ENCODE results near the gene CTNNBL1. TPM values are rescaled to one million over a fixed set of nuclear protein-coding genes. Genes with fewer than 3 reads are reported as not detected.

CTNNBL1 gene, protein sequence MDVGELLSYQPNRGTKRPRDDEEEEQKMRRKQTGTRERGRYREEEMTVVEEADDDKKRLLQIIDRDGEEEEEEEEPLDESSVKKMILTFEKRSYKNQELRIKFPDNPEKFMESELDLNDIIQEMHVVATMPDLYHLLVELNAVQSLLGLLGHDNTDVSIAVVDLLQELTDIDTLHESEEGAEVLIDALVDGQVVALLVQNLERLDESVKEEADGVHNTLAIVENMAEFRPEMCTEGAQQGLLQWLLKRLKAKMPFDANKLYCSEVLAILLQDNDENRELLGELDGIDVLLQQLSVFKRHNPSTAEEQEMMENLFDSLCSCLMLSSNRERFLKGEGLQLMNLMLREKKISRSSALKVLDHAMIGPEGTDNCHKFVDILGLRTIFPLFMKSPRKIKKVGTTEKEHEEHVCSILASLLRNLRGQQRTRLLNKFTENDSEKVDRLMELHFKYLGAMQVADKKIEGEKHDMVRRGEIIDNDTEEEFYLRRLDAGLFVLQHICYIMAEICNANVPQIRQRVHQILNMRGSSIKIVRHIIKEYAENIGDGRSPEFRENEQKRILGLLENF
- polyA plus RNA-seq (2012; ENCODE audit: missing spikeins) = 54.9 TPM

DNA sequence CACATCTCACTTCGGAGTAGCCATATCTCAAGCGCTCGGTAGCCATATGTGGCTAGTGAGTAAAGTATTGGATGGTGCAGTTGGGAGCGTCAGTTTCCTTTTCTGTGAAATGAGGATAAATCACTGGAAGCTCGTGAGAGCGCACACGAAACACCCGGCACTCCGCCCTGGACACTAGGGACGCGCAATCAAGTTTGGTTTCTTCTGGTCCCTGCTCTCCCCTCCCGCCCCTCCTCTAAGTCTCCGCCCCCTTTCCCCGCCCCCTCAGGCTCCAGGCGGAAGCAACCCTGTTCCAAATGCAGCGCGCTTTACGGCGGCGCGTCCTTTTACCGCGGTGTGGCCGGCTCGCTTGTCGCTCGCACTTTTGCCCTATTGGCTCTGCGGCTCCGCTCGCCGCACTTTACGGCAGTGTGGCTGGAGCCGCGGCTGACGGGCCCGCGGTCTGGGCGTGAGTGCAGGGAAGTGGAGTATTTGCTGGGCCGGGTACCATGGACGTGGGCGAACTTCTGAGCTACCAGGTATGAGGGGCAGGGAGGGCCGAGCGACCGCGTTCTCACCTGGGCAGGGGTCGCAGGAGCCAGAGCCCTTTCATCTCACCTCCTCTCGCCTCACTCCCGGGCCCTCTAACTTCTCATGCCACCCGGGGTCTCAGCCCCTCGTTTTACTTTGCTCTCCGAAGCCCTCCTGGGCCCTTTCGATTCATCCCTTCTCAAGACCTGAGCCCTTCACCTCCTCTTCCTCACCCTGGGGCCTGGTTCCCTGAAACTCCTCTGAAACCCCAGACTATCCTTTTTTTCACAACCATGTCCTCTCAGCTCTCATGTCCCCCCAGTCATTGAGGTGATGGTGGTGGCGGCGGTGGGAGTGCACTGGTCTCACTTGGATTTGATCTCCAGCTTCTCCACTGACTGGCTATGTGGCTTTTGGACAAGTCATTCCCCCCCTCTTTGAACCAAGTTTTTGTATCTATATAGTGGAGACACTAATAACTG lies at the start of gene CTNNBL1:
TSS of gene CTNNBL1 (plus strand) at position 396 of the 992 bp plus-strand sequence. CDS start at position 489, 93 bp downstream.
- peak; percentile 97 for FAIRE-seq
- DNase-seq (ENCODE audit: insufficient read length) = peak; percentile 79

DNA sequence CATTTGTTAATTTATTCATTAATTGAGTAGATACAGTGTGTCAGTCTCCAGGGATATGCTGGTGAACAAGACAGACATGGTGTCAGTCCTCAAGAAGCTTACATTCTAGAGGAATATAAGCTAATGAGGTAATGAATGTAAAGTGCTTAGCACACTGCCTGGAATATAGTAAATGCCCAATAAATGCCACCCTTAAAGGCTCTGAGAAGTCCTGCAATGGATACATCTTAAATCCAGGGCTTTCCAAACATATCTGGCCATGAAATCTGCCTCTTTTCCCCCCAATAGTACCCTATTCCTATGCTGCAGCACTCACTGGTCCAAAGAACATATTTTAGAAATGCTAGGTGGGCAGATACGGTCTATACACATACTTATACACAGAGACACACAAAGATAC lies 49.2 kb upstream of the CTNNBL1 start:
- FAIRE-seq = no peak
- TF ChIP-seq POLR2AphosphoS5 (IDR thresholded peaks at IDR 0.05; ENCODE audit: low read depth, low read length) (no peak), POLR2A (IDR thresholded peaks at IDR 0.05; ENCODE audit: low read depth, low read length) (no peak), TAF1 (IDR thresholded peaks at IDR 0.05; ENCODE audit: borderline replicate concordance, low read depth, low read length) (no peak)

More for the DNA sequence above, at the start of gene CTNNBL1:
- 0 out of 2 replicates have a peak, but pooled peaks have one; percentile 55 for TF ChIP-seq POLR2AphosphoS5 (IDR thresholded peaks at IDR 0.05; ENCODE audit: low read depth, low read length)
- peak; percentile 64 for TF ChIP-seq POLR2A (IDR thresholded peaks at IDR 0.05; ENCODE audit: low read depth, low read length)
- TF ChIP-seq TAF1 (IDR thresholded peaks at IDR 0.05; ENCODE audit: borderline replicate concordance, low read depth, low read length) = no peak

DNA sequence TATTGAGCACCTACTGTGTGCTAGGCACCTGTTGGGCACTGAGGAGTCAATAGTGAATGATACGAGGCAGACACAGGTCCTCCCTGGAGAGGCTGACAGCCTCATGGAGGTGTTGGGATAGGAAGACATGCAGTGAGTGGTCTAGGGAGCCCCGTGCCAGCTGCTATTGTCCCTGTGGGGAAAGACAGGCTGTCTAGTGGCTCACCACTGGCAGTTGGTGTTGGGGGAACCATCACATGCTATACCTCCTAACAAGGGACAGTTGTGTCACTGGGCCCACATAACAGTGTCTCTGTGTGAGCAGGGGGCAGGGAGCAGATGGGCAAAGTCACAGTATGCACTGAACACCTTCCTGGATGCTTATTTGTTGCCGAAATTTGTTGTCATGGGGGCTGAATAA lies 45.9 kb upstream of the CTNNBL1 start:
- DNase-seq (ENCODE audit: insufficient read length) (no peak), FAIRE-seq (no peak)
- TF ChIP-seq POLR2AphosphoS5 (IDR thresholded peaks at IDR 0.05; ENCODE audit: low read depth, low read length) = no peak
- no peak for TF ChIP-seq TAF1 (IDR thresholded peaks at IDR 0.05; ENCODE audit: borderline replicate concordance, low read depth, low read length)
- TF ChIP-seq POLR2A (IDR thresholded peaks at IDR 0.05; ENCODE audit: low read depth, low read length) = no peak

More for the DNA sequence above, 49.2 kb upstream of the CTNNBL1 start:
- DNase-seq (ENCODE audit: insufficient read length) = no peak

DNA sequence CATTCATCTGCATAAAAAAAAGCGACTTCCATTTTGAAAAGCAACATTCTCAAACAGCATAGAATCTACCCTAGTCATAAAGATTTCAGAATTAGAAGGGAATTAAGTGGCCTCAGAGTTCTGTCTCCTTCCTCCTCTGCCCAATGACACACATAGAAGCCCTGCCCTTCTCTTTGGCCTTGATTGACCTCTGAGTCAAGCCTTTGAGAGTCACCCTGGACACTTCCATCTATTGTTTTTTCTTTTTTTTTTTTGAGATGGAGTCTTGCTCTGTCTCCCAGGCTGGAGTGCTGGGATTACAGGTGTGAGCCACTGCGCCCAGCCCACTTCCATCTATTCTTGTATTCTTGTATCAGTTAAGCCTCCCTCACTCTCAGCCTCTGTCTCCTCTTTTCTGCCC lies 44.8 kb upstream of the CTNNBL1 start:
- DNase-seq (ENCODE audit: insufficient read length) = no peak
- no peak for FAIRE-seq
- TF ChIP-seq POLR2A (IDR thresholded peaks at IDR 0.05; ENCODE audit: low read depth, low read length) (no peak), POLR2AphosphoS5 (IDR thresholded peaks at IDR 0.05; ENCODE audit: low read depth, low read length) (no peak), TAF1 (IDR thresholded peaks at IDR 0.05; ENCODE audit: borderline replicate concordance, low read depth, low read length) (no peak)

DNA sequence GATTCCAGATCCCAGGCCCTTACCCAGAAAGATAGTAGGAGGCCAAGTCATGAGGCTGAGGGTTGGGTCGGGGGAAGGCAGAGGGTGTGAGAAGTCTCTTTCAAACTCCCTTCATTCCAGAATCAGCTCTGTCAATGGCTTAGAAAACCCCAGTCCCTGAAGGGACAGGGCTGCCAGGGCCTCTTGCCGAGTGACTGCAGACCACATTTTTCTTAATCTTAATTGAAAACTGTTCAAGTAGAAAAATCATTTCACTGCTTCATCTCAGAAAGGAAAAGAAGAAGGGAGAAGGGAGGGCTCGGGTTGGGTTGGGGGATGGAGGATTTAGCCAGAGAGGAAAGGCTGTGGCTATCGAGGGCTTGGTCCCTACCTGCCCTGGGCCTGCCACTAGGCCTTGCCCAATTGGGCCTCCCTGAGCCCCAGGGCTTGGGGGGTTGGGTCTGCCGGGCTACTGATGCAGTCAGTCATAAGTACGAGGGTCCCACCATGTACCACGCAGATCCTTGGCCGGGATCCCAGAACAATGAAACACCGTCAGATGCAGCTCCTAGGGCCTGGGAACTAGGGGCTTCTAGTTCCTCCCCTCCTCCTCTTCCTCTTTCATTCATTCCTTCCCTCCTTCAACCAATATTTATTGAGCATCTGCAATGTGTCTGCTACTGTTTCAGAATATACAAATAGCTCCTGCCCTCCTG lies 44.0 kb upstream of the CTNNBL1 start:
- no peak for FAIRE-seq
- no peak for DNase-seq (ENCODE audit: insufficient read length)
- TF ChIP-seq POLR2A (IDR thresholded peaks at IDR 0.05; ENCODE audit: low read depth, low read length) (no peak), POLR2AphosphoS5 (IDR thresholded peaks at IDR 0.05; ENCODE audit: low read depth, low read length) (no peak), TAF1 (IDR thresholded peaks at IDR 0.05; ENCODE audit: borderline replicate concordance, low read depth, low read length) (no peak)

DNA sequence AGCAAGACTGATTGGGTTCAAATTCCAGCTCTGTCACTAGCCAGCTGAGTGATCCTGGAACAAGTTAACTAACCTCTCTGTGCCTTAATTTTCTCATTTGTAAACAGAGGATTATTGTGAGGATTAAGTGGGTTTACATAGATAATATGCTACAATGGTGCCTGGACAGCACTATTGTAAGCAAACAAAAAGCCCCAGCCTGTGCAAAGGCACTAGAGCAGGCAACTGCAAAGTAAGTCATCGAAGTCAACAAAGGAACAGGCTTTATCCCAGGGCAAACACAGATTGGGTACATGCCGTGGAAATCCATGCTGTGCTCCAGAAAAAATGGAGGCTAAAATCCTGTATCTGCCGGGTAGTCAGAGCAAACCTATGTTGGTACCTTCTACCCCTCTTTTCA lies 43.2 kb upstream of the CTNNBL1 start:
- FAIRE-seq (no peak), DNase-seq (ENCODE audit: insufficient read length) (no peak)
- TF ChIP-seq POLR2AphosphoS5 (IDR thresholded peaks at IDR 0.05; ENCODE audit: low read depth, low read length) (no peak), TAF1 (IDR thresholded peaks at IDR 0.05; ENCODE audit: borderline replicate concordance, low read depth, low read length) (no peak), POLR2A (IDR thresholded peaks at IDR 0.05; ENCODE audit: low read depth, low read length) (no peak)

DNA sequence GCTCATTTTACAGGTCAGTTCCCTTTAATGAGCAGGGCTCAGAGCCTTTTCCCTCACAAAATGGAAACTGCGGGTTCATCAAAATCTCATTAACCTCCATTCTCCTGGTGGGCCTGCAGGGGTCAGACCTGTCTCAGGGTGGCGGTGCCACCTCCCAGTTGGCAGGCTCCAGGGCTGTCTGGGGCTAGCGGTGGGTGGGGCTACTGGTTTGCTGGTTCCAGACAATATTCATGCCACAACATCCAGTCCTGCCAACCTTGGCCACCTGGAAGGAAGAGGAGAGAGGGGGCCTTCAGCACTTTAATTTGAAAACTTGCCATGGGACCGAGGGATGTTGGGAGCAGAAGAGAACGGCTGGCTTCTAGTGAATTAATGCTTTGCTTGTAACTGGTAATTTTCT lies 41.9 kb upstream of the CTNNBL1 start:
- FAIRE-seq (no peak), DNase-seq (ENCODE audit: insufficient read length) (no peak)
- no peak for TF ChIP-seq TAF1 (IDR thresholded peaks at IDR 0.05; ENCODE audit: borderline replicate concordance, low read depth, low read length)

DNA sequence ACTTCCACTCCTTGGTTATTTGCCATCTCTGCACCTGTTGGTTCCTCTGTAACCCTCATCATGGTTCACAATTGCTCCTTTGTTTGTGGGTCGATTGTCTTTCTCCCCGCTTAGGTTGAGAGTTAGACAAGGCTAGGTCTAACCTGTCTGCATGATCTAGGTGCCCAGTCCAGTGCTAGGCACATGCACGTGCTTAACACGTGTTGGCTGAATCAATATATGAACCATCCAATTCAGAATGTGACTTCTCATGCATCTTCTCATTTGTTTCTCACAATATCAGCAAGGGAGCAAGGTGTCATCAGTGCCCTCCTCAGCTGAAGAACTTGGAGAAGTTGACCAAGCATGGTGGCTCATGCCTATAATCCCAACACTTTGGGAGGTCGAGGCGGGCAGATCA lies 36.9 kb upstream of the CTNNBL1 start:
- TF ChIP-seq POLR2AphosphoS5 (IDR thresholded peaks at IDR 0.05; ENCODE audit: low read depth, low read length) (no peak), TAF1 (IDR thresholded peaks at IDR 0.05; ENCODE audit: borderline replicate concordance, low read depth, low read length) (no peak), POLR2A (IDR thresholded peaks at IDR 0.05; ENCODE audit: low read depth, low read length) (no peak)
- no peak for DNase-seq (ENCODE audit: insufficient read length)
- no peak for FAIRE-seq

DNA sequence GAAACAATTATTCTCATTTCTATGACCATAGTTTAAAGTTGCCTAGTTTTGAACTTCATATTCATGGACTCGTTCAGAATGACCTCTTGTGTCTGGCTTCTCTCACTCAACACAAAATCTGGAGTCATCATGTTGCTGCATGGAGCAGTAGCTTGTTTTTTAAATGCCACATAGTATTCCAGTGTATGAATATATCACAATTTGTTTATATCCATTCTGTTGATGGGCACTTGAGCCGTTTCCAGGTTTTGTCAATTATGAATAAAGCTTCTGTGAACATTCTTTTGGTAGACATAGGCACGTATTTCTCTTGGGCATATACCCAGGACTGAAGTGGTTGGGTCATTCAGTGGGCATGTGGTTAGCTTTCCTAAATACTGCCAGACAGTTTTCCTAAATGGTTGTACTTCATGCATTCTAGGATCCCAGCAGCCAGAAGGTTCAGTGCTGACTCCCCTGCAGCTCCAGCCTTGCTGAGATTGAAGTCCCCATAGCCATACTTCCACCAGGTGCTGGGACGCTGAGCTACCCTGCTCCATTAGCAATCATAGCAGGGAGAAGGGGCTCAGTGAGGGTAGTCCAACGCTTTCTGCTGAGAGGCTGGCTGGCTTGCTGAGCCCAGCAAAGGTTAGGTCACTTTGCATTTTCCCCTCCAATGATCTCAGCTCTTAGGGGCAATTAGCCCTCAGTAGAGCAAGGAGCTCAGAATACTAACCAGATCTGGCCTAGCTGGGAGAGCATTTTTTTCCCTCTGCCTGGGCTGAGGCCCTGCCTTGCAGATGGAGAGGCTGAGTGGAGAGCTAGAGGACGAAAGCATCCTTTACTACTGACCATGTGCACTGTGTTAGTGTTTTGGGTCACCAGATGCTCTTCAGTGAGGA lies 35.7 kb upstream of the CTNNBL1 start:
- FAIRE-seq (no peak), DNase-seq (ENCODE audit: insufficient read length) (no peak)
- TF ChIP-seq POLR2A (IDR thresholded peaks at IDR 0.05; ENCODE audit: low read depth, low read length) (no peak), POLR2AphosphoS5 (IDR thresholded peaks at IDR 0.05; ENCODE audit: low read depth, low read length) (no peak), TAF1 (IDR thresholded peaks at IDR 0.05; ENCODE audit: borderline replicate concordance, low read depth, low read length) (no peak)

DNA sequence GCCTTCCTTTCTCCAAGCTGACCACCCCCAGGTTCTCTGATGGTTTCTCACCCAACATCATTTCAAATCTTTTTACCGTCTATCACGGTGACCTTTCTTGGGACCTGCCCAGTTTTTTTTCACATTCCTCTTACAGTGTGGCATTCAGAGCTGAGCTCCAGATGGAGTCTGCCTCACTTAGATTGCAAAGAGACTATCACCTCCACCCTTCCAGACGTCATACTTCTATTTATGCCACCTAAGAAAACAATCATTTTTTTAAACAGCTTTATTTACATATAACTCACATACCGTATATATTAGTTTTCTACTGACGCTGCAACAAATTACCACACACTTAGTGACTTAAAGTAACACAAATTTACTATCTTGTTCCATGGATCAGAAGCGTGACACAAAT lies 32.3 kb upstream of the CTNNBL1 start:
- FAIRE-seq (no peak), DNase-seq (ENCODE audit: insufficient read length) (no peak)
- no peak for TF ChIP-seq TAF1 (IDR thresholded peaks at IDR 0.05; ENCODE audit: borderline replicate concordance, low read depth, low read length)
- no peak for TF ChIP-seq POLR2A (IDR thresholded peaks at IDR 0.05; ENCODE audit: low read depth, low read length)
- no peak for TF ChIP-seq POLR2AphosphoS5 (IDR thresholded peaks at IDR 0.05; ENCODE audit: low read depth, low read length)

All from GM12892 (cell line).